IPS-18a (cell line): Measurements from ENCODE around the gene ZNF333.

Experiments used
- H3K27ac ChIP-seq: one replicate; pipeline ENCODE4 v1.5.1; 2013; ENCODE audit warnings: low read length
- H3K27me3 ChIP-seq: one replicate; pipeline ENCODE4 v1.6.1; 2013; ENCODE audit warnings: mild to moderate bottlenecking, low read length; ENCODE audit not compliant: control insufficient read depth, insufficient read depth
- H3K36me3 ChIP-seq: one replicate; pipeline ENCODE4 v1.6.1; 2013; ENCODE audit warnings: low read depth, low read length; ENCODE audit not compliant: control insufficient read depth
- H3K4me1 ChIP-seq: one replicate; pipeline ENCODE4 v1.6.1; 2013; ENCODE audit warnings: low read depth, low read length; ENCODE audit not compliant: control insufficient read depth
- H3K4me3 ChIP-seq: one replicate; pipeline ENCODE4 v1.5.1; 2013; ENCODE audit warnings: low read length
- H3K9ac ChIP-seq: one replicate; pipeline ENCODE4 v1.6.1; 2013; ENCODE audit warnings: mild to moderate bottlenecking, low read length, moderate library complexity
- H3K9me3 ChIP-seq: one replicate; pipeline ENCODE4 v1.6.1; 2013; ENCODE audit warnings: low read depth, low read length; ENCODE audit not compliant: control insufficient read depth

Gene ZNF333

DNA sequence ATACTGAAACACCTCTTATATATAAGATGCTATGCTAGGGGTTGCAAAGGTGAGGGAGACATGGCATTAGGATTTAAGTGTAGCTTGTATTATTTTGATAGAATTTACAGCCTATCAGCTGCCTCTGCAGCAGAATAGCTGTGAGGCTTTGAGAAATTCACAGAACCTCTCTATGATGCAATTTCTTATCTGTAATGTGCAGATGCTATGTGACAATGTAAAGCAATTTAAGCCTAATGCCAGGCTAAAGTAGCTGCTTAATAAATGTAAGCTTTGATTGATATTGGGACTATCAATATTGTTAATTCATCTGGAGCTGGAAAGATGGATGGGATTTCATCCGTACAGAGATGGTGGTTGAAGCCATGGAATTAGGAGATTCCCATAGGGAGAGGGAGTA, 16.8 kb upstream of the ZNF333 start:
- Histone ChIP-seq H3K27ac (no peak overlapping the region), H3K4me3 (no peak overlapping the region), H3K36me3 (no peaks in the 10 kb centered on the region), H3K27me3 (no peaks in the 10 kb centered on the region), H3K9me3 (peaks cover 30% of the 10 kb centered on the region), H3K9ac (no peak overlapping the region), H3K4me1 (no peaks in the 10 kb centered on the region)

DNA sequence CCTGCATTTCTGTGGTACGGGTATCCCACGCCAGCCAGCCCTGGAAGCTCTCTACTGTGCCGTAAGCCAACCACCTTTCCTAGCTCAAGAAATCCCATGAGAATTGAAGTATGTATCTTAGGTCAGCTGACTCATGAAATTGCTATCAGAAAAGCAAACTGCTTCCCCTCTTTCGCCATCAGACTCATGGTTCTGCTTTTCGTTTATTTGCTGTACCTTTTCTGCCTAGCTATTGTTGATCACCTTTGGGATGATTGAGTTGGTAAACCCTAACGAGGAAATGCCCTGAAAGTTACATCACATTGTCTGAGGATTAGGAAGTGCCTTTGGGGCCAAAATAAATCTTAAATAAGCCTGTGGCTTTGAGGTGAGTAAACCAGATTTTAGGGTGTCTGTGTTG, 15.1 kb upstream of the ZNF333 start, which contains the start of gene ADGRE3:
TSS of gene ADGRE3 (minus strand) at position 81 of the 400 bp plus-strand sequence. CDS start at position 7, 74 bp downstream.
- Histone ChIP-seq H3K36me3 (no peaks in the 10 kb centered on the region), H3K9ac (no peak within 1 kb of the TSS), H3K27ac (no peak within 1 kb of the TSS), H3K4me1 (no peaks in the 10 kb centered on the region), H3K4me3 (no peak within 1 kb of the TSS), H3K9me3 (peaks cover 27% of the 10 kb centered on the region), H3K27me3 (no peaks in the 10 kb centered on the region)

DNA sequence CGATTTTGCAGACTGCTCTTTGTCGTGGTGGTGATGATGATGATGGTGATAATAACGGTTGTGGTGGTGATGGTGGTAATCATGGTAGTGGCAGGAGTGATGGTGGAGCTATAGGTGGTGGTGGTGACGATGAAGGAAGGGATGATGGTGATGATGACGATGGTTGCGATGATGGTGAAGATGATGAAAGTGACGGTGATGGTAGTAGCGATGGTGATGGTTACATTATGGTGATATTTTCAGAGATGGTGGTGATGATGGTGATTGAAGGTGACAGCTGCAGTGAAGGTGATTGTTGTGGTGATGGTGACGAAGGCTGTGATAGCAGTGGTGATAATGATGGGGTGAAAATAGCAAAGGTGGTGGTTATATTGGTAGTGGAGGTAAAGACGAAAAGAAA, 13.1 kb upstream of the ZNF333 start:
- H3K4me3 ChIP-seq: no peak overlapping the region
- H3K4me1 ChIP-seq: no peaks in the 10 kb centered on the region
- peaks cover 17% of the 10 kb centered on the region for H3K9me3 ChIP-seq
- no peaks in the 10 kb centered on the region for H3K27me3 ChIP-seq
- H3K9ac ChIP-seq: no peak overlapping the region
- H3K36me3 ChIP-seq: no peaks in the 10 kb centered on the region
- no peak overlapping the region for H3K27ac ChIP-seq

DNA sequence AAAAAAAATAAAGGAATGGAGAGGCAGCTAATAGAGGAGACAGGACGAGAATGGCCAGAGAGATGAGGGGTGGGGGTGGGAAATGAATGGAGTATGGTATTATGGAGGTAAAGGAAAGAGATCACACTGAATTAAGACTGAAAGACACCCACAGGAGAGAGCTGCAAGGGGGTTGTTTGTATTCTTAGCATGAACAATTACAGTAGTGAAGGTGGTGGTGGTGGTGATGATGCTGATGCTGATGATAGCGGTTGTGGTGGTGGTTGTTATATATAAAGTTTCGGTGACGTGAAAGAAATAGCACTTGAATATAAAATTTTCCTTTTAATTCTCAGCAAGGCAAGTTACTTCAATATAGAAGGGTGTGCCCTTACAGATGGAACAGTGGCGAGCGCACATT, 12.4 kb upstream of the ZNF333 start:
- H3K4me1 ChIP-seq: no peaks in the 10 kb centered on the region
- H3K27me3 ChIP-seq: no peaks in the 10 kb centered on the region
- H3K9ac ChIP-seq: no peak overlapping the region
- peaks cover 13% of the 10 kb centered on the region for H3K9me3 ChIP-seq
- H3K36me3 ChIP-seq: no peaks in the 10 kb centered on the region
- H3K27ac ChIP-seq: no peak overlapping the region
- no peak overlapping the region for H3K4me3 ChIP-seq

DNA sequence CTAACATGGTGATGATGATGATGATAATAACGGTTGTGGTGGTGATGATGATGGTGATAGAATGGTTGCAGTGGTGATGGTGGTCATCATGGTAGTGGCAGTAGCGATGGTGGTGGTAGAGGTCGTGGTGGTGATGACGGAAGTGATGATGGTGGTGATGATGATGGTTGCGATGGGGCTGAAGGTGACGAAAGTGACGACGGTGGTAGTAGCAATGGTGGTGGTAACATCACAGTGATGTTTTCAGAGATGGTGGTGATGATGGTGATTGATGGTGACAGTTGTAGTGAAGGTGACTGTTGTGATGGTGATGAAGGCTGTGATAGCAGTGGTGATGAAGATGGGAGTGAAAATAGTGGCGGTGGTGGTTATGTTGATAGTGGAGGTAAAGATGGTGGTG, 11.6 kb upstream of the ZNF333 start:
- no peaks in the 10 kb centered on the region for H3K4me1 ChIP-seq
- no peak overlapping the region for H3K27ac ChIP-seq
- H3K9me3 ChIP-seq: peaks cover 12% of the 10 kb centered on the region
- no peak overlapping the region for H3K9ac ChIP-seq
- no peak overlapping the region for H3K4me3 ChIP-seq
- no peaks in the 10 kb centered on the region for H3K36me3 ChIP-seq
- H3K27me3 ChIP-seq: no peaks in the 10 kb centered on the region

DNA sequence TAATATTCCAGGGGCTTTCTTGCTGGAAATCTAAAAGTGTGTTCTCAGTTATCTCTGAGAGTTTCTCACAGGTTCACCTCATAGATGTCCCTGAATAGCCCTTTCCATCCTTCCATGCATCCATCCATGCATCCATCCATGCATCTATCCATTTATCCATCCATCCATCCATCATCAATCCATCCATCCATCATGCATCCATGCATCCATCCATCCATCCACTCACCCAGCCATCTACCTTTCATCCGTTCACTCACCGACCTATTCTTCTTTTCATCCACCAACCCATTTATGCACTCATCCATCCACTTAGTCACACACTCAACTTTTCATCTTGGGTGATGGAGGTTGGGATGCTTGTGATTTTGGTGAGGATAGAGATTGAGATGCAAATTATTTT, 7.8 kb upstream of the ZNF333 start:
- Histone ChIP-seq H3K36me3 (no peaks in the 10 kb centered on the region), H3K4me3 (no peak overlapping the region), H3K9ac (no peak overlapping the region), H3K27me3 (no peaks in the 10 kb centered on the region), H3K9me3 (peaks cover 3% of the 10 kb centered on the region), H3K27ac (no peak overlapping the region), H3K4me1 (no peaks in the 10 kb centered on the region)

DNA sequence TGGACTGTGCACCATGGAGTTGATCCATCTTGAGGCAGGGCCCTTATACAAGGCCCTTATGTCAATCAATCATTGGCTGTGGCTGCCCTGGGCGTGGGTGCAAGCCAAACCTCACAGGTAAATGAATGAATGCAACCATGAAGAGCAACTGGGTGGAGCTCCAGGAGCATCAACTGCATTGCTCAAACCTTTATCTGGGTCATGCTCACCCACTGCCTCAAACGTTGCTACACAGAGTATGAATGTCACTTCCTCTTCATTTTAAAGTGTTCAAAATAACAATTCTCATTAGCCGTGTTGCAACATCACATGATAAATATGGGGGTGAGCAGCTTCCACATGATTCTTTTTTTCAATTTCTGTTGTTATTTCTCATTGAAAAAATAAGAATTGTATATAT, 6.4 kb upstream of the ZNF333 start:
- Histone ChIP-seq H3K4me3 (no peak overlapping the region), H3K27me3 (no peaks in the 10 kb centered on the region), H3K27ac (no peak overlapping the region), H3K4me1 (no peaks in the 10 kb centered on the region), H3K36me3 (no peaks in the 10 kb centered on the region), H3K9me3 (peaks cover 3% of the 10 kb centered on the region), H3K9ac (no peak overlapping the region)

DNA sequence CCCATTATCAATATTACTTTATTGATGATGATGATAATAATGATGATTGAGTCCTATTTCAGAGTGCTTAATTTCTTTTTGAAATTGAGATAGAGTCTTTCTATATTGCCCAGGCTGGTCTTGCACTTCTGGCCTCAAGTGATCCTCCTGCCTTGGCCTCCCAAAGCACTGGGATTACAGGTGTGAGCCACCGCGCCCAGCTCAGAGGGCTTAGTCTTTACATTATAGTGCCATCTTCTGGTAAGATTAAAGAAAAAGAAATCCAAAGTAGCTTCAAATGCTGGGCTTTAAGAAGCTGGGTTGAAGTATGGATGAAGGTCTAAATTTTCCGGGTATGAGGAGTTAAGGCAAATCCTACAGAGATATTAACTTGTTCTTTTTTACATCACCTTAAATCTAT, 3.4 kb upstream of the ZNF333 start:
- no peak overlapping the region for H3K9ac ChIP-seq
- peaks cover 4% of the 10 kb centered on the region for H3K4me1 ChIP-seq
- no peaks in the 10 kb centered on the region for H3K9me3 ChIP-seq
- H3K27me3 ChIP-seq: no peaks in the 10 kb centered on the region
- H3K4me3 ChIP-seq: no peak overlapping the region
- no peak overlapping the region for H3K27ac ChIP-seq
- H3K36me3 ChIP-seq: no peaks in the 10 kb centered on the region

DNA sequence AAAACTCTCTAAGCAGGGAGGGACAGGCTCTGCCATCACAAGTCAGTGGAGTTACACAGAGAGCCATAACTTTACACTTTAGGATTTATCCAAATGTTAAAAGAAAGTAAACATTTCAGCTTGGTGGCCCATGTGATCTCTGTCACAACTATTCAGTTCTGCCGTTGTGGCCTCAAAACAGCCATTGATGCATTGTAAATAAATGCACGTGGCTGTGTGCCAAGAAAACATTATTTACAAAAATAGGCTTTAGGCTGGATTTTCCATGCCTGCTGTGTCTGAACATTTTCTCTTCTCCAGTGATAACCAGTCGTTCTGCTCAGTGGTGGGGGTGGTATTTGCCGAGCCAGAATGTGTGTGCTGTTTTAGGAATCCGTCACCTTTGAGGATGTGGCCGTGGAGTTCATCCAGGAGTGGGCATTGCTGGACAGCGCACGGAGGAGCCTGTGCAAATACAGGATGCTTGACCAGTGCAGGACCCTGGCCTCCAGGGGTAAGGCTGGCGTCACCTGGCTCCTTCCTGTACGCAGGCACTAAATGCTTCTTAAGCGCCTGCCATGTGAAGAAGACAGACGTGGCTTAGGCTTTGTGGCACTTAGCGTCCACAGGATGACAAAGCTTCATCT, 4.9 kb downstream of the ZNF333 start:
- H3K36me3 ChIP-seq: peaks cover 14% of the 10 kb centered on the region
- no peaks in the 10 kb centered on the region for H3K4me1 ChIP-seq
- H3K9ac ChIP-seq: no peak overlapping the region
- no peaks in the 10 kb centered on the region for H3K27me3 ChIP-seq
- no peak overlapping the region for H3K27ac ChIP-seq
- H3K9me3 ChIP-seq: no peaks in the 10 kb centered on the region
- H3K4me3 ChIP-seq: no peak overlapping the region

DNA sequence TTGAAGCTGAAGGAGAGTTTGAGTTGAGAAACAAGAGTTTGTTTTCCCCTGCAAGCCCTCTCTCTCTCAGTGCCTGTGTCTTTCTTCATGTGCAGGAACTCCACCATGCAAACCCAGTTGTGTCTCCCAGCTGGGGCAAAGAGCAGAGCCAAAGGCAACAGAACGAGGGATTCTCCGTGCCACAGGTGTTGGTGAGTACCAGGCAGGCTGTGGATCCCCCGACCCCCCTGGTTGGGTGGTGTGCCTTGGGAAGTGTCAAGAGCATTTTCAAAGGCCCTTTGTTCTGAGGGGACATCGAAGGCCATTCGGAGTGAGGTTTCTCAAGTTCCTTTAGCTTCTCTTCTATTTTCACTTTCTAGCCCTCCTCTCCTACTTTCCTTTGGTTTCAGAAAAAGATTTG, 5.6 kb downstream of the ZNF333 start:
- Histone ChIP-seq H3K27ac (no peak overlapping the region), H3K36me3 (peaks cover 21% of the 10 kb centered on the region), H3K9ac (no peak overlapping the region), H3K4me3 (no peak overlapping the region), H3K27me3 (no peaks in the 10 kb centered on the region), H3K4me1 (no peaks in the 10 kb centered on the region), H3K9me3 (no peaks in the 10 kb centered on the region)

DNA sequence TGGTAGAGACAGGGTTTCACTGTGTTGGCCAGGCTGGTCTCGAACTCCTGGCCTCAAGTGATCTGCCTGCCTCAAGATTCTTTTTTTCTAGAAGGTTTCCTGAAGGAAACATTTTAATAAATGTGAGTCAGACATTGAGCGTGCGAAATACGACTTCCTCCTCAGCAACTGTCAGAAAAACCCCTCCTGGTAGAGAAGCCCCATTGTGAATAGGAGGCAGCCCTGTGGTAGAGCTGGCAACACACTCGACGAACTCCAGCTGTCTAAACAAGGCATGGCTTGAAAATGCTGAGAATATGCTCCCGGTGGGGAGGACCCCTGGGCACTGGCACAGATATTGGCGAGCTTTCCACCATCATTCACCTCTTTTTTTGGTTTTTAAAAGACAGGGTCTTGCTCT, 9.8 kb downstream of the ZNF333 start:
- Histone ChIP-seq H3K4me1 (no peaks in the 10 kb centered on the region), H3K36me3 (peaks cover 32% of the 10 kb centered on the region), H3K27ac (no peak overlapping the region)

DNA sequence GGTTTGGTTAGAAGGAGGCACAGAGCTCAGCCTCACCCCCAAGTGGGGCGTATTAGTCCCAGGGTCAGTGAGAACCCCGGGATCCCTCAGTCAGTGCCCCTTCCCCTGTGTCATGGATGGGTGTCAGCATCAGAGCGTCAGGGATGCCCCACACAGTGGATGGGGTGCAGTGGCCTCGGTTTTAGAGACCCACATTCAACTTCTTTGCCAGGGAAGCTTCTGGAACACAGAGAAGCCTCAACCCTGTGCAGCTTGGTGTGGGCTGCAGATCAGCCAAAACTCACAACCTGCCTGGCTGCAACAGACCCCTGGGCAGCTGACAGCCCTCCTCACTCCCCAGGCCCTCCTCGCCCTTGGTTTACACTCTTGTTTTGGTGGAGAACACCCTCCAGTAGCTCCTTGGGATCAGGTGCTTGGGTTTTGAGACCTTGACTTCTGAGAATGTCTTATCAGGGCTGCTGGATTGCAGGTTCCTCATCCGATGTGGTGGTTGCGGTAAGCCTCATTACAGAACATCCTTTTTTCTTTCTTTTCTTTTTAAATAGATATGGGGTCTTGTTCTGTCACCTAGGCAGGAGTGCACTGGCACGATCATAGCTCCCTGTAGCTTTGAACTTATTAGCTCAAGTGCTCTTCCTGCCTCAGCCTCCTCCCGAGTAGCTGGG, 11.0 kb downstream of the ZNF333 start:
- no peak overlapping the region for H3K4me3 ChIP-seq
- peaks cover 32% of the 10 kb centered on the region for H3K36me3 ChIP-seq
- no peaks in the 10 kb centered on the region for H3K9me3 ChIP-seq
- H3K4me1 ChIP-seq: no peaks in the 10 kb centered on the region
- no peaks in the 10 kb centered on the region for H3K27me3 ChIP-seq
- H3K9ac ChIP-seq: no peak overlapping the region
- no peak overlapping the region for H3K27ac ChIP-seq

More for the DNA sequence above, 9.8 kb downstream of the ZNF333 start:
- H3K9me3 ChIP-seq: no peaks in the 10 kb centered on the region
- H3K4me3 ChIP-seq: no peak overlapping the region
- no peaks in the 10 kb centered on the region for H3K27me3 ChIP-seq
- no peak overlapping the region for H3K9ac ChIP-seq
